ENCODE results near the gene STIM1.
"Not testable (repeated sequence)": the region's sequence is repeated elsewhere in the genome, so short reads cannot be mapped to it uniquely, and the experiment has no call there.

Gene STIM1

GRCh38 chr11:3890014-3890413 lies 34.5 kb downstream of the STIM1 start:
- no peak for DNase-seq

GRCh38 chr11:3890806-3891205 lies 35.3 kb downstream of the STIM1 start:
- no peak for DNase-seq

GRCh38 chr11:3891751-3892150 lies 36.3 kb downstream of the STIM1 start:
- no peak for DNase-seq

DNA sequence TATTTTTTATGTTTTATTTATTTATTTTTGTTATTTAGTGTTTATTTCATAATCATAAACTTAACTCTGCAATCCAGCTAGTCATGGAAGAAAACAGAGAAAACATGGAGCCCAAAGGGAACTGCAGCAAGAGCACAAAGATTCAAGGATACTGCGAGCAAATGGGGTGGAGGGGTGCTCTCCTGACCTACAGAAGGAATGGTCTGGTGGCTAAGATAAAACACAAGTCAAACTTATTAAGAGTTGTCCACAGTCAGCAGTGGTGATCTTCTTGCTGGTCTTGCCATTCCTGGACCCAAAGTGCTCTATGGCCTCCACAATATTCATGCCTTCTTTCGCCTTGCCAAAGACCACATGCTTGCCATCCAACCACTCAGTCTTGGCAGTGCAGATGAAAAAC lies 36.7 kb downstream of the STIM1 start:
- DNase-seq = no peak

- DNase-seq = no peak
Measured at GRCh38 chr11:3893311-3893710, 37.8 kb downstream of the STIM1 start.

GRCh38 chr11:3894128-3894731 lies 38.8 kb downstream of the STIM1 start:
- DNase-seq = no peak

DNA sequence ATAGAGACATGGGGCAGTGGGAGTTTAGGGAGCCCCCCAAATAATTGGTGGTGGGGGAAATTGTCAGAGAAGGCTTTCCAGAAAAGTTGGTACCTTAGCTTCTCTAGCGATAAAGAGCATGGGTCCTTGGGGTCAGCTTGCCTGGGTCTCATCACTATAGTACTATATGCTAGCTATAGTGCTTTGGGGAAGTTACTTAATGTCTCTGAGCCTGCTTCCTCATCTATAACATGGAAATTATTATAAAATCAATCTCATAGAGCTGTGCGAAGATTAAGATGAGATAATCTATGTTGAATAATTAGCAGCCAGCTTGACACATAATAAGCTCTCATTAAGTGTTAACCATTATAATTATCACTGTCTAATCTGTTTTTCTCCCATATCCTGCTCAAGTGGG lies 41.2 kb downstream of the STIM1 start:
- DNase-seq = no peak

GRCh38 chr11:3900230-3900629 lies 44.8 kb downstream of the STIM1 start:
- not testable (repeated sequence) for DNase-seq

- no peak for DNase-seq
Measured at GRCh38 chr11:3901249-3902025, 46.0 kb downstream of the STIM1 start.

DNA sequence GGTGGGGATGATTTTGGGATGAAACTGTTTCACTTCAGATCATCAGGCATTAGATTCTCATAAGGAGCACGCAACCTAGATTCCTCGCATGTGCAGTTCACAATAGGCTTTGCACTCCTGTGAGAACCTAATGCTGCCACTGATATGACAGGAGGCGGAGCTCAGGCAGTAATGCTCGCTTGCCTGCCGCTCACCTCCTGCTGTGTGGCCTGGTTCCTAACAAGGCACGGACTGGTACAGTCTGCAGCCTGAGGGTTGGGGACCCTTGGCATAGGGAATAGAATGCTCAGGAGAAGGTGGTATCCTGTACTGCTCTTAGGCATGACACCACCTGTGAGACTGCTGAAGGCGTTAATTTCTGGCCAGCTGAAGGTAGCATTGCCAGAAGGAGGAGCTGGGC lies 47.0 kb downstream of the STIM1 start:
- DNase-seq = no peak

- no peak for DNase-seq
Measured at GRCh38 chr11:3903207-3903896, 47.9 kb downstream of the STIM1 start.

GRCh38 chr11:3904228-3904627 lies 48.8 kb downstream of the STIM1 start:
- DNase-seq = no peak

DNA sequence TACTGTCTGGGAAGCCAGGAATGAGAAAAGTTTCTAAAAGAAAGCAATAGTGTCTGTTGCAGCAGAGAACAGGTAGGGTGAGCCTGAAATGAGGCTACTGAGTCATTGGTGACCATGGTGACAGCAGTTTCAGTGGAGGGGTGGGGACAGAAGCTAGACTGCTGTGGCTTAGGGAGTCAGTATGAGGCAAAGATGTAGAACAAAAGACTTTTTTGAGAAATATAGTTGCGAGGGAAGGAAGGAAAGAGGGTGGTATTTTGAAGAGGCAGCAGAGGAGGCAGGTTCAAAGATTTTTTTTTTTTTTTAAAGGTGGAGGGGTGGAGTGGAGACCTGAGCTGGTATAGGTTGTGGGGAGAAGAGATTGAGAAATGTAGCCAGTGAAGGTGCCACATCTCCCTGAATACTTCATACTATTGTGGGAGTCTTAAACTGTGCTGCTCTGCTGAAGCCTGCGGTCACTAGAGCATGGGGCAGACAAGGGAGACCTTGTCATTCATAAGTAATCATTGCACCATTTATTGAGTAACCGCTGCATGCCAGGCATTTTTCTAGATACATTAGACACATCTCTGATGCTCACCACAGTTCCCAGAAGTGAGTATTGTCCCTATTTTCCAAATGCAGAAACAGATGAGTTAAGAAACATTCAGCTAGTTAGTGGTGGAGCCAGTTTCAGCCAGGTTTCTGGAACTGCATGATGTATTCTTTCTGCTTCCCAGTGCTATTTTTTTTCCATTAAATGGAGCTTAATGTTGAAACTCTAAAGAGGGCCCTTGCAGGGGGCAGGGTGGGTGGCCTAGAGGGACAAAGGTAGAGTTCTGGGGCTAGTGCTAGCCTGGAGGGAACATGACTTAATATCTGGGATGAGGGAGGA lies 49.9 kb downstream of the STIM1 start:
- peak; percentile 38 for DNase-seq

GRCh38 chr11:3906166-3906565 lies 50.7 kb downstream of the STIM1 start:
- no peak for DNase-seq

GRCh38 chr11:3907590-3907989 lies 52.1 kb downstream of the STIM1 start:
- no peak for DNase-seq

GRCh38 chr11:3909901-3910300 lies 54.4 kb downstream of the STIM1 start:
- DNase-seq = no peak

DNA sequence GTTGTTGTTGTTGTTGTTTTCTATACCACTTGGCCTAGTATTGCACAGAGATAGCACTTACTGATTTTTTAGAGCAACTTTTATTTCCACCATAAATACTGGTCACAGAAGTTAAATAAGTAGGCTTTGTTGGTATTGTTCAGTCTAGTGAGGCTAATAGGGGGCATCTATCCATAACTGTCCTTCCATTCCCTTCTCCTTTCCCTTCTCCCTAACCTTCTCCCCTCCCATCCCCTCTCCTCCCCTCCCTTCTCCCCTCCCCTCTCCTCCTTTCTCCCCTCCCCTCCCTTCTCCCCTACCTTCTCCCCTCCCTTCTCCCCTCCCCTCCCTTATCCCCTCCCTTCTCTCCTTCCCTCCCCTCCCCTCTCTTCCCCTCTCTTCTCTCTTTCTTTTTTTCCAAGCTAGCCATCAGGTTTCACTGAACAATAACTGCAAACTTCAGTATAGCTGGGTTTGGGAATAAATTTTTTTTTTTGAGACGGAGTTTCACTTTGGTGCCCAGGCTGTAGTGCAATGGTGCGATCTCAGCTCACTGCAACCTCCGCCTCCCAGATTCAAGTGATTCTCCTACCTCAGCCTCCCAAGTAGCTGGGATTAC lies 56.5 kb downstream of the STIM1 start:
- DNase-seq = no peak

DNA sequence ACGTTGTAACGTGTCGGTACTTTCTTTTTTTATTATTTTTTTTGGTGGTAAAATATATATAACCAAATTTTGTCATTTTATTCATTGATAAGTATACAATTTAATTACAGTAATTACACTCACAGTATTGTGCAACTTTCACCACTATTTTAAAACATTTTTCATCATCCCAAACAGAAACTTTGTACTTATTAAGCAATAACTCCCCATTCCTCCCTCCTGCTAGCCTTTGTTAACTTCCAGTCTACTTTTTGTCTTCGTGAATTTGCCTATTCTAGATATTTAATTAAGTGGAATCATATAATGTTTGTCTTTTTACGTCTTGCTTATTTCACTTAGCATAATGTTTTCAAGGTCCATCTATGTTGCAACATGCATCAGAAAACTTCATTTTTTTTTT lies 58.5 kb downstream of the STIM1 start:
- DNase-seq = no peak

DNA sequence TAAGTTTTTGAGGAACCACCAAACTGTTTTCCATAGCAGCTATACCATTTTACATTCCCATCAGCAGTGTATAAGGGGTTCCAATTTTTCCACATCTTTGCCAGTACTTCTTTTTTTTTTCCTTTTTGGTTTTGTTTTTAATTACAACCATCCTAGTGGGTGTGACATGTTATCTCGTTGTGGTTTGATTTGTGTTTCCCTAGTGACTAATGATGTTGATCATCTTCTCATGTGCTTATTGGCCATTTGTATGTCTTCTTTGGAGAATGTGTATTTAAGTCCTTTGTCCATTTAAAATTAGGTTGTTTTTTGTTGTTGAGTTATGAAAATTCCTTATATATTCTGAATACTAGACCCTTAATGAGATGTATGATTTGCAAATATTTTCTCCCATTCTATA lies 59.3 kb downstream of the STIM1 start:
- no peak for DNase-seq

DNA sequence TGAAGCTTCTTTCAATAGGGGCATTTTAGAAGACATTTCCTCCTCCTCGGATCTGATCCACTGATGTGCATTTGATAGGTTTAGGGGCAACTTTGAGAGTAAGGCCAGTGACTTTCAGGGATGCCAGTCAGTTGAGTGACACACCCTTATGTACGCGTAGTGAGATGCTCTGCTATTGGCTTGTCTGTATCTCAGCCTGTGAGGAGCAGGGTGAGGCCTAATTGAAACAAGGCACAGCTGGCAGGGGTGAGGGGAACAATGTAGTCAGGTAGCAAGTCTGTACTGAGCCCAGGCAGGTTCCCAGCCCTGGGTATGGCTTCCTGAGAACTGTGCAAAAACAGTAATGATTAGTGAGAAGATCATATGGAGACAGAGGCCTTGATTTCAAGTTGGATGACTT lies 61.5 kb downstream of the STIM1 start:
- no peak for DNase-seq

- DNase-seq = peak; percentile 29
Measured at GRCh38 chr11:3920148-3920852, 64.8 kb downstream of the STIM1 start.

- DNase-seq = no peak
Measured at GRCh38 chr11:3922056-3922455, 66.6 kb downstream of the STIM1 start.
